ENCODE results near the gene DDX1. TPM values are rescaled to one million over a fixed set of nuclear protein-coding genes. Genes with fewer than 3 reads are reported as not detected.
"Not testable (repeated sequence)": the region's sequence is repeated elsewhere in the genome, so short reads cannot be mapped to it uniquely, and the experiment has no call there.

The DDX1 gene
- total RNA-seq, 1 experiment from 2014 or later: 70.7 TPM

DNA sequence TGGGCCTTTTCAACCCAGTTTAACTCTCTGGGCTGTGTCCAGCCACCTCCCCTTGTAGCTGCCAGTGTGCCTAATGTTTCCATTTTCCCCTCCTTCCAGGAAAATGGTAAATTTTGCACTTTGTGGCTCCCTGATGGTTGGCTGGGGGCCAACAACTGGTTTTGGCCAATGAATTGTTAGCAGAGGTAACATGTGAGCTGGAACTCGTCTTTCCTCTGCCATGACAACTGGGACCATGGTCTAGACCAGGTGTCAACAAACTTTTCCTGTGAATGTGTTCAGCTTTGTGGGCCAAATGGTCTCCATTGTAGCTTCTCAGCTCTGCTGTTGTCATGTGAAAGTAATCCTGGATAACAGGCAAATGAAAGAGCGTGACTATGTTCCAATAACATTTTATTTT is 87.2 kb downstream of the DDX1 start:
- Histone ChIP-seq H3K9me2 (ENCODE audit: insufficient read depth) (no peaks in the 10 kb centered on the region; the same call in 1 of the 2 replicates), H3K36me3 (ENCODE audit: low read depth) (no peaks in the 10 kb centered on the region), H2AFZ (no peak overlapping the region), H3K27me3 (ENCODE audit: insufficient read depth, low read depth) (peaks cover 39% of the 10 kb centered on the region), H3K4me1 (replicated peaks; ENCODE audit: insufficient read depth) (0 out of 2 replicates have a peak, but pooled peaks cover 4% of the 10 kb centered on the region), H3F3A (ENCODE audit: insufficient read depth, low read depth) (no peaks in the 10 kb centered on the region; the same call in 1 of the 2 replicates), H4K20me1 (ENCODE audit: insufficient read depth) (no peaks in the 10 kb centered on the region), H3K4me3 (no peak overlapping the region), H3K9me3 (ENCODE audit: insufficient read depth, low read depth) (no peaks in the 10 kb centered on the region), H3K27ac (no peak overlapping the region), H3K79me2 (ENCODE audit: low read depth) (no peaks in the 10 kb centered on the region), H3K4me2 (no peak overlapping the region)
- no TSS peak for BruUV-seq (replicated peaks)
- intact Hi-C loops (cut with micrococcal nuclease; ENCODE audit: unreplicated experiment): no loop called here
- DNase-seq: no peak
- POLR2A ChIA-PET (ENCODE audit: unreplicated experiment): no interaction called here
- TF ChIP-seq EZH2 (IDR thresholded peaks at IDR 0.05; ENCODE audit: low read depth): no peak
- TF ChIP-seq, protein P1, sequence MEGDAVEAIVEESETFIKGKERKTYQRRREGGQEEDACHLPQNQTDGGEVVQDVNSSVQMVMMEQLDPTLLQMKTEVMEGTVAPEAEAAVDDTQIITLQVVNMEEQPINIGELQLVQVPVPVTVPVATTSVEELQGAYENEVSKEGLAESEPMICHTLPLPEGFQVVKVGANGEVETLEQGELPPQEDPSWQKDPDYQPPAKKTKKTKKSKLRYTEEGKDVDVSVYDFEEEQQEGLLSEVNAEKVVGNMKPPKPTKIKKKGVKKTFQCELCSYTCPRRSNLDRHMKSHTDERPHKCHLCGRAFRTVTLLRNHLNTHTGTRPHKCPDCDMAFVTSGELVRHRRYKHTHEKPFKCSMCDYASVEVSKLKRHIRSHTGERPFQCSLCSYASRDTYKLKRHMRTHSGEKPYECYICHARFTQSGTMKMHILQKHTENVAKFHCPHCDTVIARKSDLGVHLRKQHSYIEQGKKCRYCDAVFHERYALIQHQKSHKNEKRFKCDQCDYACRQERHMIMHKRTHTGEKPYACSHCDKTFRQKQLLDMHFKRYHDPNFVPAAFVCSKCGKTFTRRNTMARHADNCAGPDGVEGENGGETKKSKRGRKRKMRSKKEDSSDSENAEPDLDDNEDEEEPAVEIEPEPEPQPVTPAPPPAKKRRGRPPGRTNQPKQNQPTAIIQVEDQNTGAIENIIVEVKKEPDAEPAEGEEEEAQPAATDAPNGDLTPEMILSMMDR (conservative IDR thresholded peaks at IDR 0.05): no peak
- CTCF ChIA-PET: no interaction called here

DNA sequence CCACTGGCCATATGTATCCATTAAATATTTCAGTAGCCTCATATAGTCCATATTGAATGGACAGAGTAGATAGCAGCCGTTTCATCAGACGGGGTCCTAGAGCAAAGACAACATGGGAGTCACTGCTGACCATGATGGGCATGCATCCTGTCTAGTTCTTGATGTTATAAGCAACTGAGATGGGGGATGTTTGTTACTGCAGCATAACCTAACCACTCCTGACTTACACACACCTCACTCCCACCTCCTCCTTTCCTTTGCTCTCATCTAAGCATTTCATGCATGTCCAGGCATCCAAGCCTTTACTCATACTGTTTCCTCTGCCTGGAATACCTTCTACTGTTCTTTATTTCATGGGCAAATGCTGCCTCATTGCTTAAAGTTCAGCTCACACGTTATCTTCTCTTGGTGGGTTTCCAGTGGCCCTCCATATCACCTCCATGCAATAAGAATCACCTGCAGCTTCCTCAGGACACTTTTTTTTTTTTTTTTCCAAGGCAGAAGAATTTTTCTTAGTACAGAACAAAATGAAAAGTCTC is 87.8 kb downstream of the DDX1 start:
- Histone ChIP-seq H3F3A (ENCODE audit: insufficient read depth, low read depth) (no peaks in the 10 kb centered on the region; the same call in 1 of the 2 replicates), H3K9me2 (ENCODE audit: insufficient read depth) (no peaks in the 10 kb centered on the region; the same call in 1 of the 2 replicates), H3K79me2 (ENCODE audit: low read depth) (no peaks in the 10 kb centered on the region), H3K4me3 (no peak overlapping the region), H3K4me1 (replicated peaks; ENCODE audit: insufficient read depth) (no peaks in the 10 kb centered on the region), H3K36me3 (ENCODE audit: low read depth) (no peaks in the 10 kb centered on the region), H2AFZ (no peak overlapping the region), H3K27me3 (ENCODE audit: insufficient read depth, low read depth) (peaks cover 45% of the 10 kb centered on the region), H4K20me1 (ENCODE audit: insufficient read depth) (no peaks in the 10 kb centered on the region), H3K9me3 (ENCODE audit: insufficient read depth, low read depth) (no peaks in the 10 kb centered on the region), H3K4me2 (no peak overlapping the region), H3K27ac (no peak overlapping the region)
- DNase-seq: no peak
- ChIA-PET CTCF (no interaction called here), POLR2A (ENCODE audit: unreplicated experiment) (no interaction called here)
- intact Hi-C loops (cut with micrococcal nuclease; ENCODE audit: unreplicated experiment): no loop called here
- no peak for TF ChIP-seq EZH2 (IDR thresholded peaks at IDR 0.05; ENCODE audit: low read depth)
- TF ChIP-seq, protein P1 (conservative IDR thresholded peaks at IDR 0.05): no peak
- no TSS peak for BruUV-seq (replicated peaks)

- H3K4me1 ChIP-seq (replicated peaks; ENCODE audit: insufficient read depth); H3F3A ChIP-seq (ENCODE audit: insufficient read depth, low read depth); H3K4me3 ChIP-seq; DNase-seq; BruUV-seq (replicated peaks); H2AFZ ChIP-seq; POLR2A ChIA-PET (ENCODE audit: unreplicated experiment); H3K9me2 ChIP-seq (ENCODE audit: insufficient read depth); H3K4me2 ChIP-seq; H3K9me3 ChIP-seq (ENCODE audit: insufficient read depth, low read depth); H3K79me2 ChIP-seq (ENCODE audit: low read depth); intact Hi-C loops (cut with micrococcal nuclease; ENCODE audit: unreplicated experiment); H3K27ac ChIP-seq; CTCF ChIA-PET; H3K36me3 ChIP-seq (ENCODE audit: low read depth); H4K20me1 ChIP-seq (ENCODE audit: insufficient read depth): not testable (repeated sequence)
- peaks cover 51% of the 10 kb centered on the region for H3K27me3 ChIP-seq (ENCODE audit: insufficient read depth, low read depth)
Observed at GRCh38 chr2:15680132-15680531, 88.5 kb downstream of the DDX1 start.

Other genes with a start within 250 kb of the DDX1 start
- gene NBAS, start 30.5 kb upstream of the DDX1 start, total RNA-seq (2021): 28.8 and 28.9 TPM in 2 replicates